GM12801 (cell line): Measurements from ENCODE around the gene ADH5.

Experiments used
- CTCF ChIP-seq: IDR thresholded peaks from one replicate; pipeline ENCODE4 v1.5.1; 2011; ENCODE audit warnings: control low read depth; ENCODE audit not compliant: insufficient read length; ENCODE audit errors: extremely low read depth

ADH5 gene

GRCh38 chr4:99077177-99077576, 11.4 kb downstream of the ADH5 start:
- TF ChIP-seq CTCF, result no peak

- TF ChIP-seq CTCF, result no peak
Measured at GRCh38 chr4:99076292-99076976, 12.2 kb downstream of the ADH5 start.

- no peak for TF ChIP-seq CTCF
Measured at GRCh38 chr4:99074816-99075215, 13.8 kb downstream of the ADH5 start.

GRCh38 chr4:99071159-99071558, 17.4 kb downstream of the ADH5 start:
- no peak for TF ChIP-seq CTCF

- no peak for TF ChIP-seq CTCF
Measured at GRCh38 chr4:99067617-99068016, 21.0 kb downstream of the ADH5 start.

- TF ChIP-seq CTCF, result no peak
Measured at GRCh38 chr4:99062120-99062519, 26.5 kb downstream of the ADH5 start.

- no peak for TF ChIP-seq CTCF
Measured at GRCh38 chr4:99061048-99061700, 27.4 kb downstream of the ADH5 start.
